Measurements from ENCODE around the gene ALDH3B1. TPM values are rescaled to one million over a fixed set of nuclear protein-coding genes. Genes with fewer than 3 reads are reported as not detected.

The ALDH3B1 gene
- polyA plus RNA-seq, 1 donor from 2014 or later, result not detected

DNA sequence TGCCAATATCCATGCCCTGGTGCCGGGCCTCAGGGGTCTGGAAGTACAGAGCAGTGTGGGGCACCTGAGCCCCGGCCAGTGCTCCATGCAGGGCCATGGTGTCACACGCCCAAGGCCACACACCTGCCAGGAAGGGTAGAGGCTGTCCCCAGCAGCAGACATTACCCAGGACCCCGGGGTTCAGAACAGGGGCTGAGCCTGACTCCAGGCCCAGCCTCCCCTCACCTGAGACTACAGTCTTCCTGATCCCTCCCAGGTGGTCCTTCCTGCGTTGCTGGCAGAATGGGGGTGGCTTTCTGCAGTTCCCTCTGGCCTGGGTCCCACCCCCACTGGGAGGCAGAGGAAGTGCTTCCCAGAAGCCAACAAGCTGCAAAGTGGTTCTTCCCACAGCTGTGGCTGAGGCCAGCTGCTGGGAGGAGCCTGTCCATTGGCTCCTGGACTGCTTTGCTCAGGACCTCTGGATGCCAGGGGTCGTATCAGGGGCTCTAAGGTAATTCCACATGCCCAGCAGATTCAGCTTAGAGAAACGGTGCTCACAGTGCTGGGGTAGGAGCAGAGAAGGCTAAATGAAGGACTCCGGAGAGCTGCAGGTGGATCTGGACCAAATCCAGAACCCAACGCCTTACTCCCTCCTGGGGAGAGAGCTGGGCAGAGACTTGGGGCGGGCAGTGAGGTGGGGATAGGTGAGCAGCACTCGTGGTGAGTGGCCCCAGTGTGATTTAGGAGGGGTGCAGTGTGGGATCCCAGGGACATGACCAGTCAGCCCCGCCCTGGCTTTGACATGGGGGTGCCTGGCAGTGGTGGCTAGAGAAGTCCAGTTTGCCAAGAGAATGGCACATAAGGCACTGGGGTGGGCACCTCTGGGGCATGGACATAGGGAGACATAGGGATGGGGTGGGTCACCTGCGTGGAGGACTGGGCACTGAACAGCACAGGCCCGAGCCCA lies 41.3 kb downstream of the ALDH3B1 start:
- Histone ChIP-seq H3K9ac (ENCODE audit: low read length) (no peak overlapping the region), H2AFZ (ENCODE audit: low read depth, low read length) (no peak overlapping the region), H3K9me3 (ENCODE audit: low read length) (no peaks in the 10 kb centered on the region), H3K4me2 (ENCODE audit: low read length) (no peak overlapping the region), H4K20me1 (ENCODE audit: insufficient read depth) (no peaks in the 10 kb centered on the region), H3K36me3 (ENCODE audit: insufficient read depth, low read length) (no peaks in the 10 kb centered on the region), H3F3A (ENCODE audit: insufficient read depth, low read length, poor library complexity, severe bottlenecking) (no peaks in the 10 kb centered on the region), H3K79me2 (replicated peaks; ENCODE audit: insufficient read depth, low read length) (no peaks in the 10 kb centered on the region), H3K4me3 (ENCODE audit: low read length) (no peak overlapping the region), H3K27ac (ENCODE audit: low read length) (no peak overlapping the region), H3K9me2 (ENCODE audit: insufficient read depth, low read length) (no peaks in the 10 kb centered on the region), H3K27me3 (ENCODE audit: insufficient read depth, low read depth, low read length) (no peaks in the 10 kb centered on the region)
- TF ChIP-seq SMC3 (conservative IDR thresholded peaks at IDR 0.05; ENCODE audit: poor library complexity) (no peak), REST (IDR thresholded peaks at IDR 0.05; ENCODE audit: borderline replicate concordance) (no peak), RAD21 (conservative IDR thresholded peaks at IDR 0.05) (no peak), TAF1 (IDR thresholded peaks at IDR 0.05; ENCODE audit: low read depth) (no peak), EP300 (conservative IDR thresholded peaks at IDR 0.05; ENCODE audit: poor library complexity, severe bottlenecking) (no peak), EZH2 (IDR thresholded peaks at IDR 0.05; ENCODE audit: borderline replicate concordance, insufficient read depth, low read length, poor library complexity, severe bottlenecking) (no peak)
- TF ChIP-seq, protein P1, sequence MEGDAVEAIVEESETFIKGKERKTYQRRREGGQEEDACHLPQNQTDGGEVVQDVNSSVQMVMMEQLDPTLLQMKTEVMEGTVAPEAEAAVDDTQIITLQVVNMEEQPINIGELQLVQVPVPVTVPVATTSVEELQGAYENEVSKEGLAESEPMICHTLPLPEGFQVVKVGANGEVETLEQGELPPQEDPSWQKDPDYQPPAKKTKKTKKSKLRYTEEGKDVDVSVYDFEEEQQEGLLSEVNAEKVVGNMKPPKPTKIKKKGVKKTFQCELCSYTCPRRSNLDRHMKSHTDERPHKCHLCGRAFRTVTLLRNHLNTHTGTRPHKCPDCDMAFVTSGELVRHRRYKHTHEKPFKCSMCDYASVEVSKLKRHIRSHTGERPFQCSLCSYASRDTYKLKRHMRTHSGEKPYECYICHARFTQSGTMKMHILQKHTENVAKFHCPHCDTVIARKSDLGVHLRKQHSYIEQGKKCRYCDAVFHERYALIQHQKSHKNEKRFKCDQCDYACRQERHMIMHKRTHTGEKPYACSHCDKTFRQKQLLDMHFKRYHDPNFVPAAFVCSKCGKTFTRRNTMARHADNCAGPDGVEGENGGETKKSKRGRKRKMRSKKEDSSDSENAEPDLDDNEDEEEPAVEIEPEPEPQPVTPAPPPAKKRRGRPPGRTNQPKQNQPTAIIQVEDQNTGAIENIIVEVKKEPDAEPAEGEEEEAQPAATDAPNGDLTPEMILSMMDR (IDR thresholded peaks at IDR 0.05; ENCODE audit: poor library complexity, severe bottlenecking), result no peak

- TF ChIP-seq TAF1 (IDR thresholded peaks at IDR 0.05; ENCODE audit: low read depth), result no peak
- TF ChIP-seq RAD21 (conservative IDR thresholded peaks at IDR 0.05), result no peak
- no peak for TF ChIP-seq EZH2 (IDR thresholded peaks at IDR 0.05; ENCODE audit: borderline replicate concordance, insufficient read depth, low read length, poor library complexity, severe bottlenecking)
- TF ChIP-seq MXI1 (conservative IDR thresholded peaks at IDR 0.05; ENCODE audit: poor library complexity, severe bottlenecking), result no peak
- no peak for TF ChIP-seq REST (IDR thresholded peaks at IDR 0.05; ENCODE audit: borderline replicate concordance)
- TF ChIP-seq, protein P1 (IDR thresholded peaks at IDR 0.05; ENCODE audit: poor library complexity, severe bottlenecking), result no peak
- TF ChIP-seq EP300 (conservative IDR thresholded peaks at IDR 0.05; ENCODE audit: poor library complexity, severe bottlenecking), result no peak
- TF ChIP-seq SMC3 (conservative IDR thresholded peaks at IDR 0.05; ENCODE audit: poor library complexity), result no peak
- no peak for TF ChIP-seq POLR2AphosphoS5 (IDR thresholded peaks at IDR 0.05)
- no peaks in the 10 kb centered on the region for H3K36me3 ChIP-seq (ENCODE audit: insufficient read depth, low read length)
Observed at GRCh38 chr11:68052137-68052873, 42.2 kb downstream of the ALDH3B1 start.

More at GRCh38 chr11:68052137-68052873, 42.2 kb downstream of the ALDH3B1 start:
- H3K27ac ChIP-seq (ENCODE audit: low read length), result no peak overlapping the region
- no peak overlapping the region for H3K9ac ChIP-seq (ENCODE audit: low read length)
- H2AFZ ChIP-seq (ENCODE audit: low read depth, low read length), result no peak overlapping the region
- no peaks in the 10 kb centered on the region for H3K79me2 ChIP-seq (replicated peaks; ENCODE audit: insufficient read depth, low read length)
- no peaks in the 10 kb centered on the region for H3K9me2 ChIP-seq (ENCODE audit: insufficient read depth, low read length)
- H3K9me3 ChIP-seq (ENCODE audit: low read length), result no peaks in the 10 kb centered on the region
- no peaks in the 10 kb centered on the region for H4K20me1 ChIP-seq (ENCODE audit: insufficient read depth)
- H3K4me2 ChIP-seq (ENCODE audit: low read length), result no peak overlapping the region
- no peaks in the 10 kb centered on the region for H3F3A ChIP-seq (ENCODE audit: insufficient read depth, low read length, poor library complexity, severe bottlenecking)
- H3K27me3 ChIP-seq (ENCODE audit: insufficient read depth, low read depth, low read length), result no peaks in the 10 kb centered on the region
- H3K4me3 ChIP-seq (ENCODE audit: low read length), result no peak overlapping the region
